IPS DF 4.7 (cell line): ENCODE data around the gene LY86.
"Not testable (repeated sequence)": the region's sequence is repeated elsewhere in the genome, so short reads cannot be mapped to it uniquely, and the experiment has no call there.

Experiments
- DNase-seq: peaks from one replicate; pipeline ENCODE4 v3.0.0-alpha.2; 2013; ENCODE audit warnings: low spot score; ENCODE audit errors: extremely low read depth

LY86 gene

GRCh38 chr6:6652932-6653331 lies 64.4 kb downstream of the LY86 start:
- DNase-seq = no peak

GRCh38 chr6:6654599-6655575 lies 66.4 kb downstream of the LY86 start:
- DNase-seq = no peak

- no peak for DNase-seq
Measured at GRCh38 chr6:6655805-6656251, 67.3 kb downstream of the LY86 start.

GRCh38 chr6:6656287-6656686 lies 67.8 kb downstream of the LY86 start:
- DNase-seq = no peak

GRCh38 chr6:6657085-6657819 lies 68.7 kb downstream of the LY86 start:
- DNase-seq = no peak

DNA sequence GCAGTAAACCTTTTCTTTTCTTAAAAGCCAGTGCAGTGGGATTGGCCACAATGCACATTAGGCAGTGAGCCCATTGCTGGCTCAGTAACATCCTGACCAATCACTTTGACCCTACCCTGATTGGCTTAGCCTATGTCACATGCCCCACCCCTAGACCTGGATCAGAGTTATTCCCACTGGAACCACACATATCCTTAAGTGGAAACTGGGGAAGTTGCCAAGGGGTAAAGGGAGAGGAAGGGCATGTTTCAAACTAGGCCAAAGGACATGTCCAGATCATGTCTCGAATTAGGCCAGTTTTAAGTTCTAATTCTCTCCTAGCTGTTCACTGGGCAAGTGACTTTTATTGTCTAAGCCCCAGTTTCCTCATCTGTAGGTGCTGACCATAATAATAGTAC lies 69.3 kb downstream of the LY86 start:
- no peak for DNase-seq

DNA sequence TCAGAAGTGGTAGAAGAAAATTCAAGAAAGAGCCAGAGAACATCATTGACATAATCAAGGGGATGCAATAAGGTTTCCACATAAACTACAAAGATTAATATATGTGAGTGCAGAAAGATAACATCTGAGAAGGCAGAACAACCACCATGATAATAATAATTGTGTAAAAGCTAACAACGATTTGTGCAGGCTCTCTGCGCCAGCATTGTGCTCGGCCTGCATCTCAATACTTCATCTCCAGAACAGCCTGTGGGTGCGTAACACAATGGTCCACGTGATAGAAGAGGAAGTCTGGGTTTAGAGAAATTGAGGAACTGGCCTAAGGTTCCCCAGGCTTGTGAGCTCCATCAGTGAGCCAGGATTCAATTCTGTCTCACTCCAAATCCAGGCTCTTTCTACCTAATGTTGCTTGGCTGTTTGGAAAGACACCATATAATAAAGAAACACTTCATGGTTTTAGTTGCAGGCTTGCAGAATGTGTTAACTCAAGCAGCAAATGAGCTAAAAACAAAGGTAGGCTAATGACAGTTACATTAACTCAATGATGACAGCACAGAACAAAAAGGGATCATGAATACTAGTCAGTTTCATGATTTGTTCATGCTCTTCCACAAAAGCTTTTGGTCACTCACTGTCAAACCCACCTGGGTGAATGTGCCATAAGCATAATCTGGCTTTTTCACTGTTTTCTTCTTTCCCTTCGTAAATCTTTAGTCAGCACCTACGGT lies 71.2 kb downstream of the LY86 start:
- no peak for DNase-seq

GRCh38 chr6:6660339-6661045 lies 72.0 kb downstream of the LY86 start:
- no peak for DNase-seq

DNA sequence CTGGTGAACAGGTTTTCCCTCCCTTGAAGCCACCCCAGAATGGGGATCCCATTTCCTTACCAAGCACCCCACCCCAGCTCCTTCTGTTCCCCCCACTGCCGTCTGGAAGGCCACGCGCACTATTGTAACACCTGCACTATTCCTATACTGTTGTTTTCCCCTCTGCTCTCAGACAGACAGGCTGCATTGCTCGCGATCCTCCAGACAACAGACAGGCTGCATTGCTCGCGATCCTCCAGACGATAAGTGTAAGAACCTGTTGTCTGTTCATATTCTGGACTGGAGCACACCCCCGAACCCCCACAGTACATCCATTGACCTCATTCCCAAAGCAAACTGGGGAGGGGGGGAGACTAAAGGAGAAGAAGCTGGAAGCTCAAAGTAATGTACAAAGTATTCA lies 72.7 kb downstream of the LY86 start:
- no peak for DNase-seq

DNA sequence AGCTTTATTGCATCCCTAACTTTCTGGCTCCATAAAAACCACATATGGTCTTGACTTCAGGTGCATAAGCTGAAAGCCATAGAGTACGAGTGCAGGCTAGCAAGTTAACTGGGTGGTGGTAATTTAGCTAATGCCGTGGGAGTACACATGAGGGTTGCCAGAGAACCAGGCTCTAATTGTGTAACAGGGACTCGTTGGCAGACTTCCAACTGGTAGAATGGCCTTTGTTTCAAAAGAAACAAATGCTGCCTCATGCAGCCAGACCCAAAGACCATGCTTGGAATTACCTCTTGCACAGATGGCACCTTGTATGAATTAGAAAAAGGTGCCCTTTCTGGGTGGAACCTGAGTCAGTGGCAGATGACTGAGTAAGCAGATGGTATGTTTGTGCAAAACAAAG lies 73.2 kb downstream of the LY86 start:
- DNase-seq = no peak

DNA sequence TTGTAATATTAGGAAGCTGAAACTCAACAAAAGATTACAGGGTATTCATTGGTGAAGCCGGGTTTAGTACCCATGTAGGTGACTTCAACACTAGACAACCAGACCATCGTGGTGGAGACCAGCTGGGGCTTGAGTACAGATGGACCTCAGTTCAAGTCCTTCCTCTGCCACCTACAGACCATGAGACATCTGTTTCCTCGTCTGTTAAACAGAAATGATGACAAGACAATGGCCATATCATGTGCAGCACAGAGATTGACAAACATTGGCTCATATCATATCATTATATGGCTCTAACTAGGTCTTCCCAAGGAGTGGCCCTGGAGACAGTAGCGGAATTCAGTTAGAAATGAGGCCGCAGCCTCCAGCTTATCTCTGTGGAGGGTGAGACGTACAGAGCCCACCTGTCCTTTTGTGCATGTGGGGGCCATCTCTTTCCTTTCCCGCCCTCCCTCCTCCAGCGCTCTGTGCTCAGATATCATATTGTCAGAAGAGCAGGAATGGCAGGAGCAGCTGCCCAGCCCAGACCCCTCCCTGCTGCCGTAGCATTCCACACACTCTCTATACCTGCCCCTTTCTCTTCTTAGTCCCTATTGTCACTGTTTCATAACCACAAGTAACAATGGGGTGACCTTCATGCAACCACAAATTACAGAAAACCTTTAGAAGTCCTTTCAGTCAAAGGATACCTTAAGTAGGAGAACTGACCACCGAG lies 75.1 kb downstream of the LY86 start:
- DNase-seq = no peak

DNA sequence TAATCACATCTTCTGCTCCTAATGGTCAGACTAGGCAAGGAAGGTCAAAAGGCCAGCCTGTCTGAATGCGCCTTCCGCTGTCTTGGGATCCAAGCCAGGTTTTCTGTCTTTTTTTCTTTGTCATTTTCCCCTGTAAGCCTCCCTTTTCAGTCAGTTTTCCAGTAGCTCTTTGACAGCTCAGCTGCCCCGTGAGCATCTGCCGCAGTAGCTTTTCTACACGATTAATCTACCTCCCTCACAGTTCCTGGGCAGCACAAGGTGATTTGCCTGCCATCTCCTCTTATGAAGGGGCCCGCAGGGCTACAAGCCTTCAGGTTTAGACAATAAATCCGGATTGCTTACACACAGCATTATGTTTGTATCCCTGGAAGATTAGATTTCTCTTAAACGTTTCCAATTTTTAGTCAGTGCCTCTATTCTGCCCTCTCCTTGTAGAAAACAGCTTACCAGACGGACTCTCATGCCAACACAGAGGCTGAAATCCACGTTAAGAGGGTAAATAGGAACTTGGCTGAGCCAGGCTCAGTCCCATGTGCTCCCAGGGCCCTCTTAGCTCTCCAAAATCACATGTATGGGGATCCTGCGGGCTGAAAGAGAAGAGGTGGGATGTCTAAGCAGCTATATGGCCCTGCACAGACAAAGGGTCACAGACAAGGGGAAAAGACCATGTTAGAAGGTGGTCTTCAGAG lies 77.2 kb downstream of the LY86 start:
- DNase-seq = no peak

GRCh38 chr6:6670150-6670549 lies 81.6 kb downstream of the LY86 start:
- DNase-seq = not testable (repeated sequence)

DNA sequence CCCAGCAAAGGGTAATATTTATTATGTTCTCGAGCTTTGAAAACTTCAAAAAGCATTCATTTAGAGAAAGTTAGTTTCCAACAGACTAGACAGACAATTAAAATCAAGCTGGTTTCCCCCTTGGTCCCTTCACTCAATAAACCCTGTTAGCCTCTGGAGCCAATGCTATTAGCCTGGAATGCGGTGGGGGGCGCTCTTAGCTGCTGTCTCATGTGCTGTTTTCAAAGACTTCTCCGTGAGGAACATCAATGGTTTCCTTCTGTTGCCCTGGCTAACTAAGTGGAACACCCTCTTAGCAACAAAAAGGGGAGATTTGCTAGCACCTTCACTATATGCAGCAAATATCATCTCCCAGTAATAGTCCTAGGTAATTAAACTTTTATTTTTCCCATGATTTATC lies 86.4 kb downstream of the LY86 start:
- DNase-seq = no peak

- no peak for DNase-seq
Measured at GRCh38 chr6:6676910-6677441, 88.5 kb downstream of the LY86 start.

- no peak for DNase-seq
Measured at GRCh38 chr6:6678185-6678671, 89.7 kb downstream of the LY86 start.

GRCh38 chr6:6678811-6679210 lies 90.3 kb downstream of the LY86 start:
- no peak for DNase-seq

GRCh38 chr6:6679633-6680032 lies 91.1 kb downstream of the LY86 start:
- no peak for DNase-seq

DNA sequence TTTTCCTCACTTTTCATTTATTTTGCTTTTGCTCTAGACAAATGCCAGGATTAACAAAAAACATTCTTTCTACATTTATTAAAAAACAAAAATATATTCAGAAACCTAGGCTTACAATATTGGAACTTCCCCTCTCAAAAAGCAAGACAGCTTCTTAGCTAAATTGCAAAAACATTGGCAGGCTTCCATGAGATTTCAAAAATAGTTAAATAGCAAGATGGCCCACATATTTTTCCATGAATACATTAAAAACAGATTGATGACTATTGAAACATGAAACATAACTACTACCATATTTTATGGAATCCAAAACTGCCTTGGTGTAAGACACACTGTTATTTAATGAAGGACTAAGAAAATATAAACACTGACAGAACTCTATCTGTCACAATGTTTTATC lies 92.0 kb downstream of the LY86 start:
- DNase-seq = no peak
